ENCODE measurements around the gene YRDC.

The YRDC gene, protein sequence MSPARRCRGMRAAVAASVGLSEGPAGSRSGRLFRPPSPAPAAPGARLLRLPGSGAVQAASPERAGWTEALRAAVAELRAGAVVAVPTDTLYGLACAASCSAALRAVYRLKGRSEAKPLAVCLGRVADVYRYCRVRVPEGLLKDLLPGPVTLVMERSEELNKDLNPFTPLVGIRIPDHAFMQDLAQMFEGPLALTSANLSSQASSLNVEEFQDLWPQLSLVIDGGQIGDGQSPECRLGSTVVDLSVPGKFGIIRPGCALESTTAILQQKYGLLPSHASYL

DNA sequence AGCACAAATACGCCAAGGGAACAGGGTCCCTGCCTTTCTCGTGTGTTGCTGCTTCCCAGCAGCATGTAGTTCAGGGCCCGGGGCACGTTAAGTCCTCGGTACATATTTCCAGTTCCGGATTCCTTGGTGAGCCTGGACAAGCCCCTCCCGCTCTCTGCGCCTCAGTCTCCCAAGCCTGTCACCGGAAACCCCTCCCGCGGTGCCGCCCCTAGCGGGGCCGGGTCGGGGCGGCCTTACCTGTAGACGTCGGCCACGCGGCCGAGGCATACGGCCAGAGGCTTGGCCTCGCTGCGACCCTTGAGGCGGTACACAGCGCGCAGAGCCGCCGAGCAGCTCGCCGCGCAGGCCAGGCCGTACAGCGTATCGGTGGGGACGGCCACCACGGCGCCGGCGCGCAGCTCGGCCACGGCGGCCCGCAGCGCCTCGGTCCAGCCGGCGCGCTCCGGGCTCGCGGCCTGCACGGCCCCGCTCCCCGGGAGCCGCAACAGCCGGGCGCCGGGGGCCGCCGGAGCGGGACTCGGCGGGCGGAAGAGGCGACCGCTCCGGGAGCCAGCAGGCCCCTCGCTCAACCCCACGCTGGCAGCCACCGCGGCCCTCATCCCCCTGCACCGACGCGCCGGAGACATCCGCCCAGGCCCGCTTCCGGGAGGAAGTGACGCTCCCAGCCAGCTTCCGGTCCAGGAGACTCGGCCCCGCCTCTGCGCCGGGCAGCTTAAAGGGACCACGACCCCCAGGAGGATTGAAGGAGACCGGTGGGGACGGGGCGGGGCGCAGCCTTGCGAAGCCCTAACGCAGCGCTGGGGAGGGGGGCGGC is at the start of gene YRDC, which contains the start of gene C1orf122:
Gene YRDC, minus strand, starts transcription at position 654 of the 814 bp plus-strand sequence. Its CDS starts 28 bp downstream, at position 626.
Gene C1orf122, plus strand, starts transcription at position 236 of the 814 bp plus-strand sequence. CDS start 615 bp downstream, outside the sequence.
- peak; percentile 94 for DNase-seq

DNA sequence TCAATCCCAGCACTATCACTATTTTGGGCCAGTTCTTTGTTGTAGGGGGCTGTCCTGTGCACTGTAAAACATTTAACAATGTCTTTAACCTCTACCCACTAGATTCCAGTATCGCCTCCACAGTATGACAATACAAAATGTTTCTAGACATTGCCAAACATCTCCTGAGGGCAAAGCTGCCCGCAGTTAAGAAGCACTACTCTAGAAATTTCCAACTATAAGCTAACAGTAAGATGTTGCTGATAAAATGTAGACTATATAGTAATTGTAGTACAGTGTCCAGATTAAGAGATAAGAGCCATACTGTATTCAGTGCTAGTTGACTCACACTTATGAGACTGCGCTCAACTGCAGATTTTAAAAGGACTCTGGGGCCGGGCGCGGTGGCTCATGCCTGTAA is 46.4 kb upstream of the YRDC start:
- no peak for DNase-seq

DNA sequence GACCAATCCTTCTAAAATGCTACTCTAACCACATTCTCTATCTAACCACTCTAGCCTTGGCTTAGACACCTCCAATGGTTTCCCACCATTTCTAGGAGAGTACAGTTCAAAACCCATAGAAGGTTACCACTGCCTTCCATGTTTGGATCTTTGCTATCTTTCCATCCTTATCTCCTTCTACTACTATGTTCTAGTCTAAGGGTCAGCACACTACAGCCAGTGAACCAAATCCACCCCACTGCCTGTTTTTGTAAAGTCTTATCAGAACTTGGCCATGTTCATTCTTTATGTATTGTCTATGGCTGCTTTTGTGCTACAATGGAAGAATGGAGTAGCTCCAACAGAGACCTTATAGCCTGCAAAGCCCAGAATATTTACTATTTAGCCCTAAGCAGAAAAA is 45.1 kb upstream of the YRDC start:
- no peak for DNase-seq

DNA sequence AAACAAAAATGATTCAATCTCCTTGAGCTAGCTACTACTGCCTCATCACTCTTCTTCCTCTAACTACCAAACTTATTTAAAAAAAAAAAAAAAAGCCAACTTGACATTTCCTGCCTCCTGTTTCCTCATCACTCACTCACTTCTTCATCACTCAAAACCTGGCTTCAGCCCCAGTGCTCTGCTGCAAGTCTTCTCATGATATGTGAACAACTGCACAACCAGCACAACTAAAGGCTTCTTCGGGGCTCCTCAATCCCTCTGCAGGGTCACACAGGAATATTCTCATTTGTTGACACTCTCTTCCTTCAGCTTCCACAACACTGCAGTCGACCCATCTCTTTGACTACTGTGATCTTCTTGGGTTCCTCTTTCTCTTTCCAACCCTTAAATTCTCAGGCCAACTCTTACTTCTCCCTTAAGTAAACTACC is 43.8 kb upstream of the YRDC start:
- no peak for DNase-seq

DNA sequence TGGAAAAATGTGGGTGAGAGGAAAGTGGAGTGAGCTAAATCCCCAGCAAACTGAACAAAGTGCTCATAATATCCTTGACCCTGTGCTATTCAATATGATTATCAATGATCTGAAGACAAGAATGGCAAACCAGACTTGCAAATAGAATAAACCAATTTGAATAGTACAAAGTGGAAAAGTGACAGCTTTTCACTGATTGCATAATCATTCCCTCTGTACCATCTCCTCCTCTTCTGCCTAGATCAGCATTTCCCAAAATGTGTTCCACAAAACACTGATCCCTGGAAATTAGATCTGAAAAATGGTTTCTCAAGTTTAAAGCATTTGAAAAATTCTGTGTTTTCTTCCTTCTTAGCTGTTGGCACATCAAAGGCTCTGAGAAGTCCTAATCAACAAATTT is 43.3 kb upstream of the YRDC start:
- no peak for DNase-seq

DNA sequence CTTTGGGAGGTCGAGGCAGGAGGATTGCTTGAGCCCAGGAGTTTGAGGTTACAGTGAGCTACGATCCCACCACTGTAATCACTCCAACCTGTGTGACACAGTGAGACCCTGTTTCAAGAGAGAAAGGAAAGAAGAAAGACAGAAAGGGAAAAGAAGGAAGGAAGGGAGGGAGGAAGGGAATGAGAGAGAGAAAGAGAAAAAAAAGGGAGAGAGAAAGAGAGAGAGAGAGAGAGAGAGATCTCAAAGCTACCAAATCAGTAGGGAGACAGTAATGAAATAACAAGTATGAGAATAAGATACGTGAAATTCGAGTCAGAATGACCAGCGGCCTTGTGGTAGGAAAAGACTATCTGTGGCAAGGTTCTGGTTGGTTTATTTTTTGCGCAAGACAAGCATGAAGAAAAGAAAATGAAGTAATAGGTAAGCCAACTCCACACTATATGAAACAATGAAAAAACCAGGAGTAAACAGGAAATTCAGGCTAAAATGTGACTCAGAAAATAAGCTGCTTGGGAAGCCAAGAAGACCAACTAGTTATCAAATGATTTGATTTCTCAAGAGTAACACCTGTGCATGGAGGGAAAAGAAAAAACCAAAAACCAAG is 42.4 kb upstream of the YRDC start:
- no peak for DNase-seq

DNA sequence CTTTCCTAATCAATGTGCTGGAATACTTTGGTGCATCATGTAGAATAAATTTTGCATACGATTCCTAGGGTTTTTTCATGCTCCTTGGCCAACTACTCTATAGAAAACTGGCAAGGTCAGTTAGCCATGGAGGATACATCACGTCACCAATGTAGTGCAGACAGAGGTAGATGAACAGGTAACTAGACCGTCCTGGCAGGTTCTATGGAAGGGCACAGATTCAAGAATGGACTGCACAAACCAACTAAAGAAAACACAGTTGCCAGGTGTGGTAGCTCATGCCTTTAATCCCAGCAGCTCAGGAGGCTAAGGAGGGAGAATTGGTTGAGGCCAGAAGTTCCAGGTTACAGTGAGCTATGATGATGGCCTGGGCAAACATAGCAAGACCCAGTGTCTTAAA is 41.5 kb upstream of the YRDC start:
- DNase-seq, result no peak

DNA sequence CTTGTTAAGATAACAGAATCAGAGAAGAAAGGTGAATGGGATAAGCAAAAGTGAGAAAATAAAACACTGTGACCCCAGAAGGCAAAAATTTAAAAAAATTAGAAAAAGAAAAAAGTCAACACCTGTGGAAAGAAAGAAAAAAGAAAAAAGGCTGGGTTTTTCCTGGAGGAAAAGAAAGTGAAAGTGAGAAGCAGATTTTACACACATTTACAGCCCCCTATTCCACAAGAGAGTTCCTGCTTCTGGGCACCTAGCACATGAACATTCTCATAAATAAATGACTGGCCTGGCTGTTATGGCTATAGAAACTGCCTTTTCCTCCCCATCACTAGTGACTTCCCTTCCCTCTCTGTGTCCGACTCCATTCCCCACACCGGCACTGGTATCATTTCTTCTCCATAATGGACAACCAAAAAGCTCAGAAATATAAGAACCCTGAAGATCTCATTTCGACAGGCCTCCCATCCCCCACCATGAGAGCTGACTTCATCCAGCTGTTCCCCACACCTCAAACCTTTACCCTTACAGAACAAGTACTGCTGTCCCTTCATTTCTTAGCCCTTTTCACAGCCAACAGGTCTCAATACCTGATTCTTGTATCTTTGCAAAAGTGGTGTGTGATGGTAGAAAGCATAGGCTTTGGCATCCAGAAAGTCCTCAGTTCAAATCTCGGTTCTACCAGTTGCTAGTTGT is 38.8 kb upstream of the YRDC start:
- no peak for DNase-seq

DNA sequence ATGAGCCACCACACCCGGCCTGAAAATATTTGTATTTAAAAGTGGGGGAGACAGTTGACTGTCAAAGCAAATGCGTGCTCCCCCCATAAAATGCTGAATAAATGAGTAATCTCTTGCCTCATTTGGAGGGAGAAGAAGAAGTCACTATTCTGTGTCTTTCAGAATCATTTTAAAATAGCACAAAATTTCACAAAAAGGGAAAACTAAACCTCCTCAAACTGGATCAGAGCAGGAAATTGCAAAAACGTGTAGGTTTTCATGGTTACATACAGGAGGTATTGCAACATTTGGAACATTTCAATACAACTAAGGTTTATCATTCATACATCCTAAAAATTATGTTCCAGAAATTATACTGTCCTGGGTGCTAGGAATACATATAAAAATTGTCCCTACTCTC is 37.8 kb upstream of the YRDC start:
- DNase-seq, result no peak

DNA sequence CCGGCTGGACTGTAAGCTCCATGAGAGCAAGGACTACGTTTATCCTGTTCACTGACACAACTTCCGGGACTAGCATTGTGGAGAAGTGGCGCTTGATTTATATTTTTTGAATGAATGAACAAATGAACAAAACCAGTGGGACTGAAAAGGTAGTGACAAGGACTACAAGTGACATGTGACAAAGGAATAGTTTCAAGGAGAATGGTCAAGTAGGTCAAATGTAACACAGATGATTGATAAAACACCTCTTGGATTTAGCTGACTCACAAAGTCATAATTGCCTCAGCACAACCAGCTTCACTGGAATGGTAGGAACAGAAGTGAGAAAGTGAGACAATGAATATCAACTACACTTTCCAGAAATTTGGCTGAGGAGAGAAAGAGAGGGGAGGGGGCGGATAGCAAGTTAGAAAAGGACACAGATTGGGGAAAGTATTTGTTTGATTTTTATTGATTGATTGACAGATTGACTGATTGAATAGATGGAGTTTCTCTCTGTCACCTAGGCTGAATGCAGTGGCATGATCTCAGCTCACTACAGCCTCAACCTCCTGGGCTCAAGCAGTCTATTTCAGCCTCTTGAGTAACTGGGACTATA is 37.1 kb upstream of the YRDC start:
- DNase-seq, result no peak

DNA sequence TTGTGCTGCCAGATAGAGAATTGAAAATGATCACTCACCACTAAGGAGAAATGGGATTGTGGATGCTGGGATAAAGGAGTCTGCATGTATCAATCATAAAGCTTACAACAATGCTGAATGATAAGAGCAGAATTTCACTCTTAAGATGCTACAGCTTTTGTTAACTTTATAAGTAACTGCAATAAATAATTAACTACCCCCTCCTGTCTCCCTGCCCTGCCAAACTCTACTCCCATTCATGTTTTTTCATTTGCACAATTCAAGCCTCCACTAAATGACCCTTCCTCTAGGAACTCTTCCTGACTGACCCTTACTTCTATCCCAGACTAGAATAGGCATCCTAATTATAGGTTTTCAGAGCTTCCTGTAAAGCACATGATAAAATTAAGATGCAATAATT is 36.5 kb upstream of the YRDC start:
- no peak for DNase-seq

DNA sequence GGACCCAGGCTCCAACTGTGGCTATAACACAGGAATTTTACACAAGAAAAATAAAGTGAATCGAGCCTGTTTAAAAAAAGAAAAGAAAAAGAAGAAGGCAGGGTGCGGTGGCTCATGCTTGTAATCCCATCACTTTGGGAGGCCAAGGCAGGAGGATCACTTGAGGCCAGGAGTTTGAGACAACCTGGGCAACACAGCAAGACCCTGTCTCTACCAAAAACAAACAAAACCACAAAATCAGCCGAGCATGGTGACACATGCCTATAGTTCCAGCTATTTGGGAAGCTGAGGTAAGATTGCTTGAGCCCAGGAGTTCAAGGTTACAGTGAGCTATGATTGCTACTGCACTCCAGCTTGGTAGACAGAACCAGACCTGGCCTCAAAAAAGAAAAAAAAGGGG is 33.6 kb upstream of the YRDC start:
- DNase-seq, result no peak

DNA sequence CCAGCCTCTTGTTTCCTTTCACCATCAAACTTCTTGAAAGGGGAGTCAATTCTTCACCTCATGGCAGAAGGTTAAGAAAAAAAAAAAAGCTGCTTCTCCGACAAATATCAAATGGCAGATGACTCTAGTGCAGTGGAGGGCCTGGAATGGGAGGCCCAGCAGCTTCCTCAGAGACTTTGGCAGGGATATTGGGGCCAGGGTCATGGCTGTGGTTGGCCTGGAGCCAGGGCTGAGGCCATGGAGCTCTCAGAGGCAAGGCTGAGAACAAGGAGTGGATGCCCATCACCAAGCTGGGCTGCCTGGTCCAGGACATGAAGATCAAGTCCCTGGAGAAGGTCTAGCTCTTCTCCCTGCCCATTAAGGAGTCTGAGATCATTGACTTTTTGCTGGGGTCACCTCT is 32.7 kb upstream of the YRDC start:
- no peak for DNase-seq

DNA sequence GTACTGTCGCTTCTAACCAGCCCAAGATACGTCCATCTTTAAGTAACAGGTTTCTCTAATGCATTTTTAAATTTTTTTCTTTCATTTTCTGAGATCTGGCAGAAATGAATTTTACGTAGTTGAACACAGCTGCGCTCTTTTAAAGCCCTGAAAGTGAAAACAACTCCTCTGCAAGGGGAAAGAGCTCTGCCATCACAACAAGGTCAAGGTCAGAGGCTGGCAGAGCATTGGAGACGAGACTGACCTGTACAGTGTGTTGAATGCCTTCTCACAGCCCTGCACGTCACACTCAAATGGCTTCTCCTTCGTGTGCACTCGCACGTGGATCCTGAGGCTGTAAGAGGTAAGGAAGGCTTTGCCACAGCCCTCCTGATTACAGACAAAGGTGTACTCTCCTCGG is 31.7 kb upstream of the YRDC start:
- DNase-seq, result no peak

DNA sequence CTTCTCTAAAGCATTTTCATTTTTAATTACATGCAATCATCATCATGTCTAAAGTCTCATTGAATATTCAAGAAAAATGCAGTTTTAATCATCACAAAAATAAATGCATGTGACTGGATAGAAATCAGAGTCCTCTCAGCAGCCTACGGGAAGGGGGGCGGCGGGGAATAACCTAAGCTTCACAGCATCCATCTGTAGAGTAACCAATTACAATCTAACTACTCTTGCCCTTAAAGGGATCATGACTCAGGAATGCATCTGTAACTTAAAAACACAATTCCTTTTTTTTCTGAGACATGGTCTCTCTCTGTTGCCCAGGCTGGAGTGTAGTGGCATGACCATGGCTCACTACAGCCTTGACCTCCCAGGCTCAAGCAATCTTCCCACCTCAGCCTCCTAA is 28.8 kb upstream of the YRDC start:
- no peak for DNase-seq

DNA sequence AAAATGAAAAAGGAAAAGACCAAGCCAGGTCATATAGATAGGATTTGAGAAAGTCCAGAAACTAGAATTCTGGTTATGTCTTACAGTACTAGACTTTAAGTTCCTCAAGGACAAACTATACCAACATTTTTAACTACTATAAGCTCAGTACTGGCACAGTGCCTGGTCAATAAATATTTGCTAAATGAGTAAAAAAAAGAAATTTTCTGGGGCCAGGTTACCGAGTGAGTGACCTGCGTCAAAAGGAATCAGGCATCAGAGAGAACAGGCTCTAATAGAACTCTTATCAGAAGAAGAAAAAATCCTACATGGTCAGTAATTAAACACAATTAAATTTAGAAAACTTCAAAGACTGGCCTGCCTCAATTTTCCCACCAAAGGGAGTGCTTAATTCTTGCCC is 23.8 kb upstream of the YRDC start:
- no peak for DNase-seq

DNA sequence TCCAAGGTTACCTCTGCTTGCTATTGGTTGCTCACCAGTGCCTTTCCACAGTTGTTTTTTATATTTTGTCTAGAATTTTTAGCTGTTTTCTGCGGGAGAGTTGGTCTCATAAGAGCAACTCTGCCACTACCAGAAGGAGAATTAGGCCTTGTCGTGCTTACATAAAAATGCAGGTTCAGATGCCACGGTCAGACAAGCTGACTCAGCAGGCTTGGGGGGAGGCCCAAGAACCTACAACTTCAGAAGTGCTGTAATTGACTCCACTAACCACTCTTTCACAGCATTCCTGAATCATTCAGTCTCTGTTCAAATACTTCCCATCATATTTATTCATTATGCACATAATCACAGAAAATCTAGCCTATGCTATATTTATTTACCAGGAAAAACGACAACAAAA is 23.1 kb upstream of the YRDC start:
- no peak for DNase-seq

DNA sequence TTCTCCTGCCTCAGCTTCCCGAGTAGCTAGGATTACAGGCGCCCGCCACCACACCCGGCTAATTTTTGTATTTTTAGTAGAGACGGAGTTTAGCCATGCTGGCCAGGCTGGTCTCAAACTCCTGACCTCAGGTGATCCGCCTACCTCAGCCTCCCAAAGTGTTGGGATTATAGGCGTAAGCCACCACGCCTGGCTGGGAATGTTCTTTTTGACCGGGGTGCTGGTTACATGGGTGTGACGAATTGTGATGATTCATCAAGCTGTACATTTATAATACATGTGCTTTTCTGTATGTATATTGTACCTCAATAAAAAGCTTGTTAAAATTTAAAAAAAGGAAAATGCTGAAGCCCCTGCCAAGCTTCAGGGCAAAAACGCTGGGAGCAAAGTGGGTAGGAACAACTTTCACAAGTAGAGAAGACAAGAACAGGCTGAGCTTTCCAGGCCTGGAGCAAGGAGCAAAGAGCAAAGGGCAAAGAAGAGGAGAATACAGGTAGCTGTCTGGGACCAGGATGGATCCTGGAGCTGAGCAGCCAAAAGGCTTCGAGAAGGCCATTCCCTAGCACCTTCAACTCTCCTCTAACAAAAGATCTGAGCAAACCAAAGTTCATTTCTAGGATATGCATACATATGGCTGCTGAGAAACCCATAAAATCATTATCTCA is 20.5 kb upstream of the YRDC start:
- no peak for DNase-seq

DNA sequence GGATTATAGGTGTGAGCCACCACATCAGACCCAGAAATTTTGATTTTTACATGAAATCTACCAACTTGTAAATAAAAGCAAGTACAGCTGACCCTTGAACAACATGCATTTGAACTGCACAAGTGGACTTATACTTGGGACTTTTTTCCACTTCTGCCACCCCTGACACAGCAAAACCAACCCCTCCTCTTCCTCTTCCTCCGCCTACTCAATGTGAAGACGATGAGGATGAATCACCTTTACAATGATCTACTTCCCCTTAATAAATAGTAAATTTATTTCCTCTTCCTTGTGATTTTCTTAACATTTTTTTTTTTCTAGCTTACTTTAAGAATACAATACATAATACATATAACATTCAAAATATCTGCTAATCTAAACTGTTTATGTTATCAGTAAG is 17.5 kb upstream of the YRDC start:
- no peak for DNase-seq

DNA sequence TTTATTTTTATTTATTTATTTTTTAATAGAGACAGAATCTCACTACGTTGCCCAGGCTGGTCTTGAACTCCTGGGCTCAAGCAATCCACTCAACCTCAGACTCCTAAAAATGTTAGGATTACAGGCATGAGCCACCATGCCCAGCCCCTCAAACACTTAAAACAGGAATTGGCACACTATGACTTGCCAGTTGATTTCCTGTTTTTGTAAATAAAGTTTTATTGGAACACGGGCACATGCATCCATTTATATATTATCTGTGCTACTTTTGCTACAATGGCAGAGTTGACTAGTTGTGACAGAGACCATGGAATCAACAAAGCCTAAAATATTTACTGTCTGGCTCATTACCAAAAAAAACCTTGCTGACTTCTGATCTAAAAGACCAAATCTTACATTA is 16.0 kb upstream of the YRDC start:
- no peak for DNase-seq

DNA sequence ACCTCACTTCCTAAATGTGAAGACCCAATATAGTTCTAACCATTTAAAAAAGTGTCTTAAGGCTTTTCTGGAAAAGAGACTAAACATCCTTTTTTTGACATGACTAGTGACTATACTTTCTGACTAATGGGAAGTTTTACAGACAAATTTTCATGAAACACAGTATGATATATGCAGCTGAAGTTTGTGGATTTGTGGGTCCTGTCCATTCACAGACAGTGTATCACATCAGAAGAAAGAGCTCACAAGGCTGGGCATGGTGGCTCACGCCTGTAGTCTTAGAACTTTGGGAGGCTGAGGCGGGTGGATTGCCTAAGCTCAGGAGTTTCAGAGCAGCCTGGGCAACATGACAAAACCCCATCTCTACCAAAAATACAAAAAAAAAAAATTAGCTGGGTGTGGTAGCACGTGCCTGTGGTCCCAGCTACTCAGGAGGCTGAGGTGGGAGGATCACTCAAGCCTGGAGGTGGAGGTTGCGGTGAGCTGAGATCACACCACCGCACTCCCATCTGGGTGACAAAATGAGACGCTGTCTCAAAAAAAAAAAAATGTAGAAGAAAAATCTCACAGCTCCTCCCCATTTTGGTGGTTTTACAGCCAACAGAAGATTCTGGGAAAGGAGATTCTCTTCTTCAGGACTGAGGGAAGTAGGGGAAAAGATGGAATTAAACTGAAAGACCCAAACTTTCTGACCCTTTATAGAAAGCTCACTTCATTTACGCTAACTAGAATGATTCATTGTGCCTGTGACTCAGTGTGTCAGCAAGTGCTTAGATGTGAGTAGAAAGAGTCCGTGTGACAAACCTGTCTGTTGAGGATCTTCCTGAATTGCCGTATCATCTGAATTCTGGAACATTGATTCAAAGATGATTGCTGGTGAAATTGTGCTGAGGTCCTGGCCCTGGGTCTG is 15.2 kb upstream of the YRDC start:
- DNase-seq, result no peak
